ENCODE measurements around the gene NUDT22.

DNA sequence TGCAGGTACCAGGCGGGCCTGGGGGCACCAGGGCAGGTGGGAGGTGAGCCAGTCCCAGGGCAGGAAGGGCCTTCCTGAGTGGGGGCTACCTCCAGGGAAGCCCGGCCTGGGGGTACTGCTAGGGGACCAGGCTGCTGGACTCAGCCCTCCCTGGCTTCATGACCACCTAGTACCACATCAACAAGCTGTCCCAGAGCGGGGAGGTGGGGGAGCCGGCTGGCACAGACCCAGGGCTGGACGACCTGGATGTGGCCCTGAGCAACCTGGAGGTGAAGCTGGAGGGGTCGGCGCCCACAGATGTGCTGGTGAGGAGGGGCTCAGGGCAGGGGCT lies 6.8 kb upstream of the NUDT22 start:
- TF ChIP-seq EP300 (IDR thresholded peaks at IDR 0.05; ENCODE audit: borderline replicate concordance) (no peak), FOXM1 (IDR thresholded peaks at IDR 0.05; ENCODE audit: borderline replicate concordance, low read depth) (no peak), EGR1 (IDR thresholded peaks at IDR 0.05) (no peak), CEBPB (IDR thresholded peaks at IDR 0.05) (no peak), YY1 (IDR thresholded peaks at IDR 0.05; ENCODE audit: low read depth) (no peak), RAD21 (IDR thresholded peaks at IDR 0.05; ENCODE audit: low read depth) (no peak), CREB1 (IDR thresholded peaks at IDR 0.05; ENCODE audit: low read depth) (no peak)
- TF ChIP-seq, protein P1, sequence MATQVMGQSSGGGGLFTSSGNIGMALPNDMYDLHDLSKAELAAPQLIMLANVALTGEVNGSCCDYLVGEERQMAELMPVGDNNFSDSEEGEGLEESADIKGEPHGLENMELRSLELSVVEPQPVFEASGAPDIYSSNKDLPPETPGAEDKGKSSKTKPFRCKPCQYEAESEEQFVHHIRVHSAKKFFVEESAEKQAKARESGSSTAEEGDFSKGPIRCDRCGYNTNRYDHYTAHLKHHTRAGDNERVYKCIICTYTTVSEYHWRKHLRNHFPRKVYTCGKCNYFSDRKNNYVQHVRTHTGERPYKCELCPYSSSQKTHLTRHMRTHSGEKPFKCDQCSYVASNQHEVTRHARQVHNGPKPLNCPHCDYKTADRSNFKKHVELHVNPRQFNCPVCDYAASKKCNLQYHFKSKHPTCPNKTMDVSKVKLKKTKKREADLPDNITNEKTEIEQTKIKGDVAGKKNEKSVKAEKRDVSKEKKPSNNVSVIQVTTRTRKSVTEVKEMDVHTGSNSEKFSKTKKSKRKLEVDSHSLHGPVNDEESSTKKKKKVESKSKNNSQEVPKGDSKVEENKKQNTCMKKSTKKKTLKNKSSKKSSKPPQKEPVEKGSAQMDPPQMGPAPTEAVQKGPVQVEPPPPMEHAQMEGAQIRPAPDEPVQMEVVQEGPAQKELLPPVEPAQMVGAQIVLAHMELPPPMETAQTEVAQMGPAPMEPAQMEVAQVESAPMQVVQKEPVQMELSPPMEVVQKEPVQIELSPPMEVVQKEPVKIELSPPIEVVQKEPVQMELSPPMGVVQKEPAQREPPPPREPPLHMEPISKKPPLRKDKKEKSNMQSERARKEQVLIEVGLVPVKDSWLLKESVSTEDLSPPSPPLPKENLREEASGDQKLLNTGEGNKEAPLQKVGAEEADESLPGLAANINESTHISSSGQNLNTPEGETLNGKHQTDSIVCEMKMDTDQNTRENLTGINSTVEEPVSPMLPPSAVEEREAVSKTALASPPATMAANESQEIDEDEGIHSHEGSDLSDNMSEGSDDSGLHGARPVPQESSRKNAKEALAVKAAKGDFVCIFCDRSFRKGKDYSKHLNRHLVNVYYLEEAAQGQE (IDR thresholded peaks at IDR 0.05; ENCODE audit: low read depth): no peak
- TF ChIP-seq, protein P2, sequence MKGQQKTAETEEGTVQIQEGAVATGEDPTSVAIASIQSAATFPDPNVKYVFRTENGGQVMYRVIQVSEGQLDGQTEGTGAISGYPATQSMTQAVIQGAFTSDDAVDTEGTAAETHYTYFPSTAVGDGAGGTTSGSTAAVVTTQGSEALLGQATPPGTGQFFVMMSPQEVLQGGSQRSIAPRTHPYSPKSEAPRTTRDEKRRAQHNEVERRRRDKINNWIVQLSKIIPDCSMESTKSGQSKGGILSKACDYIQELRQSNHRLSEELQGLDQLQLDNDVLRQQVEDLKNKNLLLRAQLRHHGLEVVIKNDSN (IDR thresholded peaks at IDR 0.05): no peak
- TF ChIP-seq, protein P3, sequence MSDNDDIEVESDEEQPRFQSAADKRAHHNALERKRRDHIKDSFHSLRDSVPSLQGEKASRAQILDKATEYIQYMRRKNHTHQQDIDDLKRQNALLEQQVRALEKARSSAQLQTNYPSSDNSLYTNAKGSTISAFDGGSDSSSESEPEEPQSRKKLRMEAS (IDR thresholded peaks at IDR 0.05): no peak
